Measurements from ENCODE around the gene CEMP1.

- TF ChIP-seq, protein P1, sequence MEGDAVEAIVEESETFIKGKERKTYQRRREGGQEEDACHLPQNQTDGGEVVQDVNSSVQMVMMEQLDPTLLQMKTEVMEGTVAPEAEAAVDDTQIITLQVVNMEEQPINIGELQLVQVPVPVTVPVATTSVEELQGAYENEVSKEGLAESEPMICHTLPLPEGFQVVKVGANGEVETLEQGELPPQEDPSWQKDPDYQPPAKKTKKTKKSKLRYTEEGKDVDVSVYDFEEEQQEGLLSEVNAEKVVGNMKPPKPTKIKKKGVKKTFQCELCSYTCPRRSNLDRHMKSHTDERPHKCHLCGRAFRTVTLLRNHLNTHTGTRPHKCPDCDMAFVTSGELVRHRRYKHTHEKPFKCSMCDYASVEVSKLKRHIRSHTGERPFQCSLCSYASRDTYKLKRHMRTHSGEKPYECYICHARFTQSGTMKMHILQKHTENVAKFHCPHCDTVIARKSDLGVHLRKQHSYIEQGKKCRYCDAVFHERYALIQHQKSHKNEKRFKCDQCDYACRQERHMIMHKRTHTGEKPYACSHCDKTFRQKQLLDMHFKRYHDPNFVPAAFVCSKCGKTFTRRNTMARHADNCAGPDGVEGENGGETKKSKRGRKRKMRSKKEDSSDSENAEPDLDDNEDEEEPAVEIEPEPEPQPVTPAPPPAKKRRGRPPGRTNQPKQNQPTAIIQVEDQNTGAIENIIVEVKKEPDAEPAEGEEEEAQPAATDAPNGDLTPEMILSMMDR (IDR thresholded peaks at IDR 0.05): no peak
- TF ChIP-seq POLR2A (IDR thresholded peaks at IDR 0.05): peak in 1 of 4 donors; percentile 37
Observed at GRCh38 chr16:2507052-2507659, 24.1 kb downstream of the CEMP1 start.
